ENCODE measurements around the gene EME1. TPM values are rescaled to one million over a fixed set of nuclear protein-coding genes. Genes with fewer than 3 reads are reported as not detected.

EME1 gene
- total and polyA plus RNA-seq, 2 of the 13 experiments (the other 11 are each of a cell fraction or from before 2014, with no cell fraction given) = 20.7 to 24.6 TPM

DNA sequence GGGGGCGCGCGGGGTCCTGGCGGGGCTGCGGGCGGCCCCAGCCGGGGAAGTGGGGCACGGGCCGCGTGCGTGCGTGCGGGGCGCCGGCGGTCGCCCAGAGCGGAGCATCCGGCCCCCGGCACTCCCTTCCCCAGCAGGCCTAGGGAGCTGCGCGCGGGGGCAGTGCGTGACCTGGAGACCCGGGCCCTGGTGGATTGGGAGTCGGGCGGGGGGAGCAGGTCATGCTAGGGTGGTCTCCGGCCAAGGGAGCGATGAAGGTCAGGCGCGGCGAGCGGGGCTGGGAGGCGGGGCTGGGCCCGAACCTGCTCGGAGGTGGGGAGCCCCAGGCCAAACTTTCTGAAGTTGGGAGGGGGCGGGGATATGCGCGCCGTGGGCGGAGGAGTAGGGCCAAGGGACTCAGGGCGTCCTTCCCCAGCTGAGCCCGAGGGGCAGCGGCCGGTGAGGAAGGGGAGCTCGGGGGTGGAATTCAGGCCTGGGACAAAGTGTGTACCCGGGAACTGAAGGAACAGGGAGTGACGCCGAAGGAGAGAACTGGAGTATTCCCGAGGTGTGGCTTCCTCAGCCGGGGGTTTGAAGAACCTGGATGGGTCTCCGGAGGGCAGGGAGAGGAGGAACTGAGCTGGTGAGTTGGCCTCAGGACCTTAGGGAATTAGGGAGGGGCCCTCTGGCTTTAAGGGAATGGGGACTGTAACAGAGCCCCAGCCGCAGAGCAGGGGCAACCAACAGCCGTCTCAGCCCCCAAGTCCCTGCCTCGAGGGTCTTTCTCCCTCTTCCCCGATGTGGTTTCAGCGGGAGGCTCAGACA is 26.5 kb upstream of the EME1 start (continued):
- TF ChIP-seq ZNF816 (CRISPR knock-in tag; IDR thresholded peaks at IDR 0.05; ENCODE audit: borderline replicate concordance) = peak; percentile 65; the same call in 1 of the 2 replicates
- TF ChIP-seq, protein P1, sequence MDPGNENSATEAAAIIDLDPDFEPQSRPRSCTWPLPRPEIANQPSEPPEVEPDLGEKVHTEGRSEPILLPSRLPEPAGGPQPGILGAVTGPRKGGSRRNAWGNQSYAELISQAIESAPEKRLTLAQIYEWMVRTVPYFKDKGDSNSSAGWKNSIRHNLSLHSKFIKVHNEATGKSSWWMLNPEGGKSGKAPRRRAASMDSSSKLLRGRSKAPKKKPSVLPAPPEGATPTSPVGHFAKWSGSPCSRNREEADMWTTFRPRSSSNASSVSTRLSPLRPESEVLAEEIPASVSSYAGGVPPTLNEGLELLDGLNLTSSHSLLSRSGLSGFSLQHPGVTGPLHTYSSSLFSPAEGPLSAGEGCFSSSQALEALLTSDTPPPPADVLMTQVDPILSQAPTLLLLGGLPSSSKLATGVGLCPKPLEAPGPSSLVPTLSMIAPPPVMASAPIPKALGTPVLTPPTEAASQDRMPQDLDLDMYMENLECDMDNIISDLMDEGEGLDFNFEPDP (CRISPR knock-in tag; conservative IDR thresholded peaks at IDR 0.05) = 0 out of 2 replicates have a peak, but pooled peaks have one; percentile 79
- TF ChIP-seq, protein P2, sequence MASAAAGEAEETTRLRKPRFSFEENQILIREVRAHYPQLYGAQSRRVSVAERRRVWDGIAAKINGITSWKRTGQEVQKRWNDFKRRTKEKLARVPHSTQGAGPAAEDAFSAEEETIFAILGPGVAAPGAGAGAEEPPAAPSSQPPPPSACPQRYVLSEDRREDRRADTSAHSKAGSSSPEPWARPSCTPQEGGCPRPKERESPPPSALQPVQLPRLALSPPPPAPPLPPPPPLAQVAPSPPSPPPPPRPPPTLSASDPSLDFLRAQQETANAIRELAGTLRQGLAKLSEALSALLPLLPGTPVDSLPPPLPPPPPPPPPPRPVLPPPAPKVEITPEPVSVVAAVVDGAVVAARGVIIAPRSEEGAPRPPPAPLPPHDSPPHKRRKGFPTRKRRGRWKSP (CRISPR knock-in tag; IDR thresholded peaks at IDR 0.05) = 0 out of 2 replicates have a peak, but pooled peaks have one; percentile 58
- TF ChIP-seq TEAD3 (CRISPR knock-in tag; optimal IDR thresholded peaks at IDR 0.05; ENCODE audit: borderline replicate concordance) = peak; percentile 43
- no peak for TF ChIP-seq ZNF292 (CRISPR knock-in tag; IDR thresholded peaks at IDR 0.05; ENCODE audit: borderline replicate concordance, low read depth)
- no peak for TF ChIP-seq LCORL (IDR thresholded peaks at IDR 0.05)
- TF ChIP-seq LCORL (CRISPR knock-in tag; IDR thresholded peaks at IDR 0.05) = peak; percentile 40; the same call in 1 of the 2 replicates
- TF ChIP-seq MTA1 (CRISPR knock-in tag; IDR thresholded peaks at IDR 0.05; ENCODE audit: borderline replicate concordance) = peak; percentile 71; the same call in 1 of the 2 replicates
- TF ChIP-seq POGZ (CRISPR knock-in tag; IDR thresholded peaks at IDR 0.05) = 0 out of 2 replicates have a peak, but pooled peaks have one; percentile 25
- peak; percentile 80; the same call in 1 of the 2 replicates for TF ChIP-seq ZNF543 (CRISPR knock-in tag; IDR thresholded peaks at IDR 0.05)
- TF ChIP-seq ZNF33B (CRISPR knock-in tag; IDR thresholded peaks at IDR 0.05) = peak; percentile 61; the same call in 1 of the 2 replicates
- TF ChIP-seq ZNF790 (CRISPR knock-in tag; IDR thresholded peaks at IDR 0.05; ENCODE audit: borderline replicate concordance) = 0 out of 2 replicates have a peak, but pooled peaks have one; percentile 17
- 0 out of 2 replicates have a peak, but pooled peaks have one; percentile 55 for TF ChIP-seq KLF11 (CRISPR knock-in tag; IDR thresholded peaks at IDR 0.05)
- TF ChIP-seq, protein P3, sequence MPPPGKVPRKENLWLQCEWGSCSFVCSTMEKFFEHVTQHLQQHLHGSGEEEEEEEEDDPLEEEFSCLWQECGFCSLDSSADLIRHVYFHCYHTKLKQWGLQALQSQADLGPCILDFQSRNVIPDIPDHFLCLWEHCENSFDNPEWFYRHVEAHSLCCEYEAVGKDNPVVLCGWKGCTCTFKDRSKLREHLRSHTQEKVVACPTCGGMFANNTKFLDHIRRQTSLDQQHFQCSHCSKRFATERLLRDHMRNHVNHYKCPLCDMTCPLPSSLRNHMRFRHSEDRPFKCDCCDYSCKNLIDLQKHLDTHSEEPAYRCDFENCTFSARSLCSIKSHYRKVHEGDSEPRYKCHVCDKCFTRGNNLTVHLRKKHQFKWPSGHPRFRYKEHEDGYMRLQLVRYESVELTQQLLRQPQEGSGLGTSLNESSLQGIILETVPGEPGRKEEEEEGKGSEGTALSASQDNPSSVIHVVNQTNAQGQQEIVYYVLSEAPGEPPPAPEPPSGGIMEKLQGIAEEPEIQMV (CRISPR knock-in tag; IDR thresholded peaks at IDR 0.05; ENCODE audit: low read depth) = peak; percentile 51; the same call in 1 of the 2 replicates
- TF ChIP-seq ZNF777 (CRISPR knock-in tag; IDR thresholded peaks at IDR 0.05) = peak; percentile 4; the same call in 1 of the 2 replicates
- TF ChIP-seq, protein P4, sequence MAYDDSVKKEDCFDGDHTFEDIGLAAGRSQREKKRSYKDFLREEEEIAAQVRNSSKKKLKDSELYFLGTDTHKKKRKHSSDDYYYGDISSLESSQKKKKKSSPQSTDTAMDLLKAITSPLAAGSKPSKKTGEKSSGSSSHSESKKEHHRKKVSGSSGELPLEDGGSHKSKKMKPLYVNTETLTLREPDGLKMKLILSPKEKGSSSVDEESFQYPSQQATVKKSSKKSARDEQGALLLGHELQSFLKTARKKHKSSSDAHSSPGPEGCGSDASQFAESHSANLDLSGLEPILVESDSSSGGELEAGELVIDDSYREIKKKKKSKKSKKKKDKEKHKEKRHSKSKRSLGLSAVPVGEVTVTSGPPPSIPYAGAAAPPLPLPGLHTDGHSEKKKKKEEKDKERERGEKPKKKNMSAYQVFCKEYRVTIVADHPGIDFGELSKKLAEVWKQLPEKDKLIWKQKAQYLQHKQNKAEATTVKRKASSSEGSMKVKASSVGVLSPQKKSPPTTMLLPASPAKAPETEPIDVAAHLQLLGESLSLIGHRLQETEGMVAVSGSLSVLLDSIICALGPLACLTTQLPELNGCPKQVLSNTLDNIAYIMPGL (CRISPR knock-in tag; IDR thresholded peaks at IDR 0.05; ENCODE audit: borderline replicate concordance in 1 of 2, low read depth in 1 of 2) = peak; percentile 62 to 75; a peak in 3 of 4 replicates
- TF ChIP-seq ZBTB7B (CRISPR knock-in tag; IDR thresholded peaks at IDR 0.05) = peak; percentile 84
- peak; percentile 55; the same call in 1 of the 2 replicates for TF ChIP-seq ZNF225 (CRISPR knock-in tag; IDR thresholded peaks at IDR 0.05)
- TF ChIP-seq EEA1 (CRISPR knock-in tag; IDR thresholded peaks at IDR 0.05; ENCODE audit: borderline replicate concordance) = 0 out of 2 replicates have a peak, but pooled peaks have one; percentile 67
- TF ChIP-seq, protein P5, sequence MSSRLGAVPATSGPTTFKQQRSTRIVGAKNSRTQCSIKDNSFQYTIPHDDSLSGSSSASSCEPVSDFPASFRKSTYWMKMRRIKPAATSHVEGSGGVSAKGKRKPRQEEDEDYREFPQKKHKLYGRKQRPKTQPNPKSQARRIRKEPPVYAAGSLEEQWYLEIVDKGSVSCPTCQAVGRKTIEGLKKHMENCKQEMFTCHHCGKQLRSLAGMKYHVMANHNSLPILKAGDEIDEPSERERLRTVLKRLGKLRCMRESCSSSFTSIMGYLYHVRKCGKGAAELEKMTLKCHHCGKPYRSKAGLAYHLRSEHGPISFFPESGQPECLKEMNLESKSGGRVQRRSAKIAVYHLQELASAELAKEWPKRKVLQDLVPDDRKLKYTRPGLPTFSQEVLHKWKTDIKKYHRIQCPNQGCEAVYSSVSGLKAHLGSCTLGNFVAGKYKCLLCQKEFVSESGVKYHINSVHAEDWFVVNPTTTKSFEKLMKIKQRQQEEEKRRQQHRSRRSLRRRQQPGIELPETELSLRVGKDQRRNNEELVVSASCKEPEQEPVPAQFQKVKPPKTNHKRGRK (CRISPR knock-in tag; IDR thresholded peaks at IDR 0.05) = no peak
- TF ChIP-seq FOXC1 (CRISPR knock-in tag; IDR thresholded peaks at IDR 0.05; ENCODE audit: borderline replicate concordance) = 0 out of 2 replicates have a peak, but pooled peaks have one; percentile 18
